Measurements from ENCODE around the gene UMODL1.

The UMODL1 gene

GRCh38 chr21:42190486-42190863 lies 119.4 kb downstream of the UMODL1 start:
- DNase-seq (ENCODE audit: low read depth), result no peak

GRCh38 chr21:42191064-42191463 lies 119.9 kb downstream of the UMODL1 start:
- no peak for DNase-seq (ENCODE audit: low read depth)

- DNase-seq (ENCODE audit: low read depth), result no peak
Observed at GRCh38 chr21:42191696-42192595, 120.8 kb downstream of the UMODL1 start.

Data from stimulated activated CD8-positive, alpha-beta memory T cell treated with anti-CD3 and anti-CD28 coated beads, Interleukin-15, amount 100 ng/mL, for 24 hours (primary cell).